Caco-2 (cell line): ENCODE measurements around the gene PDE6C. TPM values are rescaled to one million over a fixed set of nuclear protein-coding genes. Genes with fewer than 3 reads are reported as not detected.
"Not testable (repeated sequence)": the region's sequence is repeated elsewhere in the genome, so short reads cannot be mapped to it uniquely, and the experiment has no call there.

Source experiments
- BruUV-seq: library from RNA; stranded (reverse); fragments of 400-500 nt; replicated peaks from 2 replicates; lab custom pipeline; 2021; lab: Mats Ljungman, UMichigan
- CTCF ChIA-PET: fragments of 300-600 bp; sonication (Branson Sonifier 250); formaldehyde crosslinking; loops from one replicate; lab custom pipeline; 2022; ENCODE audit warnings: antibody characterized with exemption; lab: Charles Lee
- POLR2A ChIA-PET: fragments of 300-600 bp; sonication (Branson Sonifier 250); formaldehyde crosslinking; loops from one replicate; lab custom pipeline; 2022; ENCODE audit warnings: antibody characterized with exemption; lab: Charles Lee
- DNase-seq, 2 experiments: peaks; one replicate each; pipeline versions ENCODE4 v3.0.0 to v3.0.0-alpha.2; 2020 to 2022
- H3K27me3 ChIP-seq: replicated peaks from 2 replicates; pipeline ENCODE4 v1.6.0; 2011; ENCODE audit warnings: low read length; ENCODE audit not compliant: control insufficient read depth, insufficient read depth
- H3K36me3 ChIP-seq: 2 replicates; pipeline ENCODE4 v1.5.1; 2011; ENCODE audit warnings: low read length; ENCODE audit not compliant: control insufficient read depth, insufficient read depth
- H3K4me1 ChIP-seq: fragments of 250-450 bp; sonication (Bioruptor Pico); 2 replicates; pipeline ENCODE4 v1.5.1; 2020; ENCODE audit warnings: mild to moderate bottlenecking
- H3K4me3 ChIP-seq: 2 replicates; pipeline ENCODE4 v1.5.1; 2011; ENCODE audit warnings: low read depth, mild to moderate bottlenecking, control low read depth, low read length
- H3K9me3 ChIP-seq: fragments of 250-450 bp; sonication (Bioruptor Pico); 2 replicates; pipeline ENCODE4 v1.5.1; 2020; ENCODE audit warnings: mild to moderate bottlenecking, moderate library complexity
- H3K27ac Mint-ChIP-seq: one replicate; pipeline ENCODE4 v1.8.0; 2022; ENCODE audit warnings: mixed read lengths; ENCODE audit not compliant: unreplicated experiment
- H3K27me3 Mint-ChIP-seq: one replicate; pipeline ENCODE4 v1.8.0; 2022; ENCODE audit warnings: mixed read lengths; ENCODE audit not compliant: insufficient read depth, unreplicated experiment
- H3K36me3 Mint-ChIP-seq: one replicate; pipeline ENCODE4 v1.8.0; 2022; ENCODE audit warnings: mild to moderate bottlenecking, mixed read lengths; ENCODE audit not compliant: insufficient read depth, unreplicated experiment
- H3K4me1 Mint-ChIP-seq: one replicate; pipeline ENCODE4 v1.8.0; 2022; ENCODE audit warnings: low read depth, mixed read lengths; ENCODE audit not compliant: unreplicated experiment
- H3K4me3 Mint-ChIP-seq: one replicate; pipeline ENCODE4 v1.8.0; 2022; ENCODE audit warnings: mild to moderate bottlenecking, moderate library complexity, mixed read lengths; ENCODE audit not compliant: unreplicated experiment
- H3K9me3 Mint-ChIP-seq: one replicate; pipeline ENCODE4 v1.8.0; 2022; ENCODE audit warnings: mixed read lengths; ENCODE audit not compliant: unreplicated experiment
- intact Hi-C: fragments of 100-400 bp; cut with micrococcal nuclease; formaldehyde crosslinking; loops from one replicate; pipeline ENCODE4 v1.10.0; 2022; ENCODE audit not compliant: unreplicated experiment
- total RNA-seq: library from RNA; stranded (reverse); gene quantifications from 2 replicates; pipeline ENCODE4 v1.2.3, GENCODE V29; 2022
- TF ChIP-seq, protein P1 (sequence below), 2 experiments: fragments of 200-600 bp in 1 of 2; IDR thresholded peaks; 1 replicate in 1 of 2; 2 replicates in 1 of 2; pipeline versions ENCODE4 v1.5.1 to v1.8.0; 2011 to 2022; ENCODE audit warnings: antibody characterized with exemption in 1 of 2, control low read depth in 1 of 2, inconsistent platforms in 1 of 2, low read depth in 1 of 2, low read length in 1 of 2, mild to moderate bottlenecking in 1 of 2, moderate library complexity in 1 of 2; ENCODE audit not compliant: insufficient read depth in 1 of 2, severe bottlenecking in 1 of 2, unreplicated experiment in 1 of 2

PDE6C gene
- total RNA-seq, 1 experiment from 2014 or later = not detected

DNA sequence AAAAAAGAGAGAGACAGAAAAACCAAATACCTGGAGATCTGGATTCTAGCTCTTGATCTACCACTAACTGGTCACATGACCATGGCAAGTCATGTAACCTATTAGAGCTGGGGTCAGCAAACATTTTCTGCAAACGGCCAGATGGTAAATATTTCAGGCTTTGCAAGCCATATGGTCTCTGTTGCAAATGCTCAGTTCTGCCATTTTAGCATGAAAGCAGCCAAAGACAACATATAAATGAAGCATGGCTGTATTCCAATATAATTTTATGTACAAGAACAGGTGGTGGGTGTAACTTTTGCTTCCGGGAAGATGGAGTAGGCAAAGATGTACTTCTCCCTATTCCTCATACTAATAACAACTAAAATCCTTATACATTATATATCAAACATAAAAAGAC is 83.4 kb downstream of the PDE6C start:
- Histone ChIP-seq H3K36me3 (no peaks in the 10 kb centered on the region; the same call in 1 of the 2 replicates), H3K4me3 (no peak overlapping the region), H3K9me3 (no peaks in the 10 kb centered on the region), H3K4me1 (no peaks in the 10 kb centered on the region), H3K27me3 (no peaks in the 10 kb centered on the region)
- H3K4me1 Mint-ChIP-seq = no peaks in the 10 kb centered on the region
- TF ChIP-seq, protein P1, sequence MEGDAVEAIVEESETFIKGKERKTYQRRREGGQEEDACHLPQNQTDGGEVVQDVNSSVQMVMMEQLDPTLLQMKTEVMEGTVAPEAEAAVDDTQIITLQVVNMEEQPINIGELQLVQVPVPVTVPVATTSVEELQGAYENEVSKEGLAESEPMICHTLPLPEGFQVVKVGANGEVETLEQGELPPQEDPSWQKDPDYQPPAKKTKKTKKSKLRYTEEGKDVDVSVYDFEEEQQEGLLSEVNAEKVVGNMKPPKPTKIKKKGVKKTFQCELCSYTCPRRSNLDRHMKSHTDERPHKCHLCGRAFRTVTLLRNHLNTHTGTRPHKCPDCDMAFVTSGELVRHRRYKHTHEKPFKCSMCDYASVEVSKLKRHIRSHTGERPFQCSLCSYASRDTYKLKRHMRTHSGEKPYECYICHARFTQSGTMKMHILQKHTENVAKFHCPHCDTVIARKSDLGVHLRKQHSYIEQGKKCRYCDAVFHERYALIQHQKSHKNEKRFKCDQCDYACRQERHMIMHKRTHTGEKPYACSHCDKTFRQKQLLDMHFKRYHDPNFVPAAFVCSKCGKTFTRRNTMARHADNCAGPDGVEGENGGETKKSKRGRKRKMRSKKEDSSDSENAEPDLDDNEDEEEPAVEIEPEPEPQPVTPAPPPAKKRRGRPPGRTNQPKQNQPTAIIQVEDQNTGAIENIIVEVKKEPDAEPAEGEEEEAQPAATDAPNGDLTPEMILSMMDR (IDR thresholded peaks at IDR 0.05; ENCODE audit: insufficient read depth in 1 of 2, low read depth in 1 of 2, low read length in 1 of 2, severe bottlenecking in 1 of 2, unreplicated experiment in 1 of 2) = no peak
- H3K27me3 Mint-ChIP-seq = no peaks in the 10 kb centered on the region
- intact Hi-C loops = no loop called here
- POLR2A ChIA-PET = interaction anchor here (0.6 kb wide), 1 partner anchor 104 kb away, joined by 5 read pairs; no protein-coding TSS in a partner anchor
- H3K4me3 Mint-ChIP-seq = no peak overlapping the region
- no peak for DNase-seq
- no TSS peak for BruUV-seq
- CTCF ChIA-PET = no interaction called here
- no peaks in the 10 kb centered on the region for H3K9me3 Mint-ChIP-seq
- H3K27ac Mint-ChIP-seq = no peak overlapping the region
- H3K36me3 Mint-ChIP-seq = peaks cover 34% of the 10 kb centered on the region

- DNase-seq, H3K27me3 ChIP-seq, H3K27me3 Mint-ChIP-seq, H3K36me3 ChIP-seq, H3K9me3 Mint-ChIP-seq, H3K4me1 Mint-ChIP-seq, intact Hi-C loops, H3K4me3 ChIP-seq, H3K4me3 Mint-ChIP-seq, H3K27ac Mint-ChIP-seq, H3K9me3 ChIP-seq, POLR2A ChIA-PET, BruUV-seq, CTCF ChIA-PET, H3K4me1 ChIP-seq: not testable (repeated sequence)
- peaks cover 34% of the 10 kb centered on the region for H3K36me3 Mint-ChIP-seq
Measured at GRCh38 chr10:93696582-93696981, 84.2 kb downstream of the PDE6C start.

GRCh38 chr10:93697207-93697606 is 84.9 kb downstream of the PDE6C start:
- TF ChIP-seq, protein P1 (IDR thresholded peaks at IDR 0.05; ENCODE audit: insufficient read depth in 1 of 2, low read depth in 1 of 2, low read length in 1 of 2, severe bottlenecking in 1 of 2, unreplicated experiment in 1 of 2) = peak in 1 of 2 experiments; percentile 24
- BruUV-seq = no TSS peak
- CTCF ChIA-PET = interaction anchor here (1.3 kb wide), 1 partner anchor 116 kb away, joined by 4 read pairs; no protein-coding TSS in a partner anchor

More at GRCh38 chr10:93697207-93697606, 84.9 kb downstream of the PDE6C start:
- peaks cover 4% of the 10 kb centered on the region; the same call in 1 of the 2 replicates for H3K4me1 ChIP-seq
- intact Hi-C loops = no loop called here
- H3K4me3 ChIP-seq = no peak overlapping the region
- no peak overlapping the region for H3K4me3 Mint-ChIP-seq
- H3K27ac Mint-ChIP-seq = no peak overlapping the region
- POLR2A ChIA-PET = no interaction called here
- H3K27me3 ChIP-seq = no peaks in the 10 kb centered on the region
- no peaks in the 10 kb centered on the region for H3K4me1 Mint-ChIP-seq
- no peaks in the 10 kb centered on the region for H3K27me3 Mint-ChIP-seq
- DNase-seq = no peak
- H3K9me3 Mint-ChIP-seq = no peaks in the 10 kb centered on the region
- H3K36me3 Mint-ChIP-seq = peaks cover 34% of the 10 kb centered on the region
- no peaks in the 10 kb centered on the region; the same call in 1 of the 2 replicates for H3K36me3 ChIP-seq
- H3K9me3 ChIP-seq = no peaks in the 10 kb centered on the region
